Psoas muscle (tissue), 8 donors: Measurements from ENCODE around the gene KLHDC7B. TPM values are rescaled to one million over a fixed set of nuclear protein-coding genes. Genes with fewer than 3 reads are reported as not detected.

Experiments used
- ATAC-seq, 4 donors: fragments of 200-7000 bp; cut with Tn5 transposase; one replicate each; pipeline ENCODE4 v1.9.1; 2020; ENCODE audit warnings: moderate library complexity in 3 of 4, mild to moderate bottlenecking in 2 of 4
- DNase-seq, 2 donors: peaks; one replicate each; pipeline ENCODE4 v3.0.0-alpha.2; 2020
- H3K27ac ChIP-seq: fragments of 200-600 bp; one replicate; pipeline ENCODE4 v1.8.0; 2022
- H3K27me3 ChIP-seq, 3 donors: fragments of 200-600 bp in 1 of 3; one replicate each; pipeline versions ENCODE4 v1.6.1 to v1.8.0; 2013 to 2022; ENCODE audit warnings: low read length in 2 of 3, mild to moderate bottlenecking in 2 of 3, moderate library complexity in 1 of 3; ENCODE audit not compliant: insufficient read depth in 3 of 3
- H3K36me3 ChIP-seq, 2 donors: fragments of 200-600 bp in 1 of 2; one replicate each; pipeline versions ENCODE4 v1.6.1 to v1.8.0; 2013 to 2022; ENCODE audit warnings: low read depth in 1 of 2, mild to moderate bottlenecking in 1 of 2, moderate library complexity in 1 of 2; ENCODE audit not compliant: insufficient read depth in 1 of 2
- H3K4me1 ChIP-seq: fragments of 200-600 bp; one replicate; pipeline ENCODE4 v1.8.0; 2022
- H3K4me3 ChIP-seq: fragments of 200-600 bp; one replicate; pipeline ENCODE4 v1.8.0; 2022; ENCODE audit warnings: mild to moderate bottlenecking
- H3K9me3 ChIP-seq: fragments of 200-600 bp; one replicate; pipeline ENCODE4 v1.8.0; 2022
- WGBS, 3 donors: extraction: QIAGEN DNeasy Blood & Tissue Kit; methylation state at CpG; one replicate each; pipeline versions ENCODE4 v1.1.6 to v1.1.7; 2013; 5-methylcytosine and 5-hydroxymethylcytosine counted together
- intact Hi-C, 2 donors: fragments of 100-400 bp; cut with DNase I; formaldehyde crosslinking; loops; one replicate each; pipeline versions ENCODE4 v1.11.0 to v1.14.2; 2022
- polyA plus RNA-seq, 3 donors: library from polyadenylated mRNA; stranded (reverse); fragments of 200-250 nt; gene quantifications; one replicate each; pipeline ENCODE4 v1.2.3, GENCODE V29; 2013
- total RNA-seq, 4 donors: library from RNA; stranded (reverse); fragmentation: NEBNext Ultra II Directional in 2 of 4; extraction: Animal tissue kit (Norgen Biotek cat#: 25700) in 2 of 4; gene quantifications; one replicate each; pipeline versions ENCODE4 v1.2.1 to v1.2.4, GENCODE V29; 2021 to 2023
- TF ChIP-seq, protein P1 (sequence below): fragments of 200-600 bp; IDR thresholded peaks from one replicate; pipeline ENCODE4 v1.8.0; 2022; ENCODE audit warnings: antibody characterized with exemption
- donor health status: healthy with polysubstance abuse.
- donor health status: DM: no; HTN: no; CAD: no; lungs with moderate emphysema.
- donor health status: Bipolar disorder and iron deficiency.
- donor health status: healthy.
- donor health status: DM: yes; HTN: yes; CAD: no.
- donor health status: DM: no; HTN: no; CAD: no.
- donor health status: DM: no; HTN: no; CAD: no.
- donor health status: DM: yes; HTN: yes; CAD: no.

Gene KLHDC7B
- total and polyA plus RNA-seq, 7 donors: 0.01 to 0.11 (median 0.01) TPM; not detected in 4

DNA sequence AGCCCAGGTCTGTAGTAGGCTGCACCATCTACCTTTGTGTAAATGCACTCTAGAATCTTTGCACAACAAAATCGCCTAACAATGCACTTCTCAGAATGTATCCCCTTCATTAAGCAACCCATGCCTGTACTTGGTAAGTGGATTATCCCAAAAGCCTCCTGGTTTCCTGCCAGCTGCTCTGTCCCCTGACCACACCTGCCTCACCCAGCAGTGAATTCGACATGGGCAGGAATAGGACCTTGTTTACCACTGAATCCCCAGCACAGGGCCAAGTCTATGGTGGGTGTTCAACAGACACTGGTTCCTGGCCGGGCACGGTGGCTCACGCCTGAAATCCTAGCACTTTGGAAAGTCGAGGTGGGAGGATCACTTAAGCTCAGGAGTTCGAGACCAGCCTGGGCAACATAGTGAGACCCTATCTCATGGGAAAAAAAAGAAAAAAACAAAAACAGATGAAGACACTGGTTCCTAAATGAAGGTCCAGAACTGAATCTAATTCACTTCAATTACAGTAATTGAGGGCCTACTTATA is 22.1 kb downstream of the KLHDC7B start:
- DNase-seq (no peak), ATAC-seq (no peak)
- 81 to 91% (median 87%) methylated on average over 7 of the region's 7 CpGs for WGBS, 3 donors
- TF ChIP-seq, protein P1, sequence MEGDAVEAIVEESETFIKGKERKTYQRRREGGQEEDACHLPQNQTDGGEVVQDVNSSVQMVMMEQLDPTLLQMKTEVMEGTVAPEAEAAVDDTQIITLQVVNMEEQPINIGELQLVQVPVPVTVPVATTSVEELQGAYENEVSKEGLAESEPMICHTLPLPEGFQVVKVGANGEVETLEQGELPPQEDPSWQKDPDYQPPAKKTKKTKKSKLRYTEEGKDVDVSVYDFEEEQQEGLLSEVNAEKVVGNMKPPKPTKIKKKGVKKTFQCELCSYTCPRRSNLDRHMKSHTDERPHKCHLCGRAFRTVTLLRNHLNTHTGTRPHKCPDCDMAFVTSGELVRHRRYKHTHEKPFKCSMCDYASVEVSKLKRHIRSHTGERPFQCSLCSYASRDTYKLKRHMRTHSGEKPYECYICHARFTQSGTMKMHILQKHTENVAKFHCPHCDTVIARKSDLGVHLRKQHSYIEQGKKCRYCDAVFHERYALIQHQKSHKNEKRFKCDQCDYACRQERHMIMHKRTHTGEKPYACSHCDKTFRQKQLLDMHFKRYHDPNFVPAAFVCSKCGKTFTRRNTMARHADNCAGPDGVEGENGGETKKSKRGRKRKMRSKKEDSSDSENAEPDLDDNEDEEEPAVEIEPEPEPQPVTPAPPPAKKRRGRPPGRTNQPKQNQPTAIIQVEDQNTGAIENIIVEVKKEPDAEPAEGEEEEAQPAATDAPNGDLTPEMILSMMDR: no peak
- H3K27ac ChIP-seq: no peak overlapping the region
- H3K9me3 ChIP-seq: no peaks in the 10 kb centered on the region
- no peaks in the 10 kb centered on the region for H3K27me3 ChIP-seq
- intact Hi-C loops: no loop called here
- H3K4me3 ChIP-seq: no peak overlapping the region
- H3K4me1 ChIP-seq: peaks cover 12% of the 10 kb centered on the region
- peaks cover 0 to 57% of the 10 kb centered on the region in 2 donors for H3K36me3 ChIP-seq

DNA sequence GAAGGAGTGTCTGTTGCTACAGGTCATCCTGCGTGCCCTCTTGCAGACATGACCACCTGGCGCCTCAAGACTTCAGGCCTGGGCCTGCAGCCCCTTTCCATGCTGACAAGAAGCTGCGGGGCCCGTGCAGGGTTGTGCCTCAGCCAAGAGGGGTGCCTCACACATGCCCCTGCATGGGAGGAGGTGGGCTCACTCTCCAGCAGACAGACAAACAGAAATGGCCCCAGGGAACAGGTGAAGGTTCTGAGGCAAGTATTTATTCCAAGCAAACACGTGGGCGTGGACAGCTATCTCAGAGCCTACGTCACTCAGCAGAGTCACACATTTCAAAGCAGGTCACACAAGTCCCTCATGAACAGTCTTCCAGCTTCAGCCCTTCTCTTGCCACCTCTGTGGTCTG is 22.9 kb downstream of the KLHDC7B start:
- Histone ChIP-seq H3K27ac (no peak overlapping the region), H3K9me3 (no peaks in the 10 kb centered on the region), H3K27me3 (no peaks in the 10 kb centered on the region), H3K4me1 (peaks cover 8% of the 10 kb centered on the region), H3K36me3 (peaks cover 0 to 65% of the 10 kb centered on the region in 2 donors), H3K4me3 (no peak overlapping the region)
- 75 to 84% (median 80%) methylated on average over 7 of the region's 7 CpGs for WGBS, 3 donors
- intact Hi-C loops: no loop called here
- ATAC-seq (no peak), DNase-seq (no peak)
- TF ChIP-seq, protein P1: no peak

DNA sequence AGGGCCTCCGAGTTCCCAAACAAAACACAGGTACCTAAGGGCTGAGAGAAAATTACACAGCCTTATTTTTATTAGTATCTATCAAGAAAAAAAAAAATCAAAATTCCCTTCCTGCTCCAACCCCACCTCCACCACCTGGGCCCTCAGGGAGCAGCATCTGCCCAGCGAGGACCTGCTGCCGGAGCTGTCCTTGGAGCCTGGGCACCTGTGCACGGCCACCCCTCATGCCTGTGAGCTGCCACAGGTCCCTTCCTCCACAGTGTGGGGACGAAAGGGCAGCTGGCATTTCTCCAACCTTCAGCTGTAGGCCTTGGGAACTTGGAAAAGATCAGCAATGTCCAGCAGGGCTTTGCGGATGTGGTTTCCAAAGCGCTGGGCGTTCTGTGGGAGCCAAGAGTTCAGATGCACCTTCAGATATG is 23.4 kb downstream of the KLHDC7B start:
- ATAC-seq: no peak
- TF ChIP-seq, protein P1: no peak
- Histone ChIP-seq H3K4me1 (peaks cover 7% of the 10 kb centered on the region), H3K27ac (no peak overlapping the region), H3K4me3 (no peak overlapping the region), H3K27me3 (no peaks in the 10 kb centered on the region), H3K36me3 (peaks cover 0 to 70% of the 10 kb centered on the region in 2 donors), H3K9me3 (no peaks in the 10 kb centered on the region)
- 64 to 75% (median 68%) methylated on average over 8 of the region's 8 CpGs for WGBS, 3 donors
- intact Hi-C loops: no loop called here
- DNase-seq: no peak

DNA sequence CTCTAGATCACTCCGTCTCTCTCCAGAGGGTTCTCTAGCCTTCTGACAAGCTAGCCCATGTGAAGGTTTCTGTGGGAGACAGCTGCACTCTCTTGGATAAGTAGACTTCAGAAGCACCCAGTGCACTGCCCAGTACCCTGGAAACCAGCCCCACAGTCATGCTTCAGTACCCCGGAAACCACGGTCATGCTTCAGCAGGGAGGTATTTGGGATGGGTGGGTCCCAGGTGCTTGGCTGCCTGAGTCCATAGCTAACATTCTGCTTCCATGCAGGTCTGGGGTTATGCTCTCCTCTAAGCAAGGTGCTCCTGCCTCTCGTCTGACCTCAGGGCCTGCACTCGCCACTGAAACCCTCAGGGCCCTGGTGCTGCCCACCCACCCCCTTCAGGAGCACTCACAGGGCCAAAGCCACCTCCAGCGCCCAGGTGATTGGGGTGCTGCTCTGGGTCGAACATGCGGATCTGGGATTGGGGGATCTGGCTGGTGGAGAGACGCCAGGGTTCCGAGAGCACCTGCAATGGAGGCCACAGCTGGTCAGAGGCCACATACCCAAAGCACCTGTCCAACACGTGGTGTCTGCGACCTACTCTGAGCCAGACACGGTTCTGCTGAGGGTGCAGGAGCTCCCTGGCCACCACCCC is 24.3 kb downstream of the KLHDC7B start:
- no peaks in the 10 kb centered on the region for H3K27me3 ChIP-seq
- no peak overlapping the region for H3K27ac ChIP-seq
- DNase-seq: no peak
- TF ChIP-seq, protein P1: no peak
- ATAC-seq: no peak
- peaks cover 7% of the 10 kb centered on the region for H3K4me1 ChIP-seq
- H3K4me3 ChIP-seq: no peak overlapping the region
- intact Hi-C loops: no loop called here
- peaks cover 0 to 78% of the 10 kb centered on the region in 2 donors for H3K36me3 ChIP-seq
- H3K9me3 ChIP-seq: no peaks in the 10 kb centered on the region
- WGBS, 3 donors: 77 to 82% (median 77%) methylated on average over 12 to 13 of the region's 13 CpGs
